Stimulated activated CD8-positive, alpha-beta memory T cell treated with anti-CD3 and anti-CD28 coated beads, Interleukin-4, amount 100 ng/mL, for 24 hours (primary cell): ENCODE measurements around the gene BRPF1.

ENCODE experiments used
- DNase-seq: peaks from one replicate; pipeline ENCODE4 v3.0.0-alpha.2; 2020; ENCODE audit warnings: low read depth

The BRPF1 gene

GRCh38 chr3:9791127-9791526 lies 59.6 kb downstream of the BRPF1 start:
- no peak for DNase-seq

- DNase-seq: no peak
Observed at GRCh38 chr3:9791790-9792404, 60.4 kb downstream of the BRPF1 start.

- DNase-seq: peak; percentile 88
Observed at GRCh38 chr3:9792405-9793160, 61.0 kb downstream of the BRPF1 start, which contains the start of the genes ARPC4 and TADA3. Gene ARPC4 (plus strand): TSS chr3:9793082. CDS start chr3:9793122, 40 bp downstream. Gene TADA3 (minus strand): TSS chr3:9792473. CDS start chr3:9791466, 1,007 bp downstream.

- no peak for DNase-seq
Observed at GRCh38 chr3:9793161-9793781, 61.7 kb downstream of the BRPF1 start.

- DNase-seq: no peak
Observed at GRCh38 chr3:9794400-9794799, 62.9 kb downstream of the BRPF1 start.

- no peak for DNase-seq
Observed at GRCh38 chr3:9795207-9795606, 63.7 kb downstream of the BRPF1 start.

- DNase-seq: no peak
Observed at GRCh38 chr3:9797196-9797945, 65.8 kb downstream of the BRPF1 start.
